HL-60 (cell line): Measurements from ENCODE around the gene SIPA1L3.

Experiments used
- CTCF ChIP-seq: IDR thresholded peaks from one replicate; pipeline ENCODE4 v1.5.1; 2011; ENCODE audit warnings: low read length, control low read depth, inconsistent platforms; ENCODE audit not compliant: insufficient read depth
- POLR2AphosphoS5 ChIP-seq: IDR thresholded peaks from 2 replicates; pipeline ENCODE4 v1.6.1; 2012; ENCODE audit warnings: low read depth

GRCh38 chr19:37885392-37885791 lies 21.6 kb upstream of the SIPA1L3 start:
- TF ChIP-seq POLR2AphosphoS5 = no peak
- no peak for TF ChIP-seq CTCF
